Measurements from ENCODE around the gene ALOX15. TPM values are rescaled to one million over a fixed set of nuclear protein-coding genes. Genes with fewer than 3 reads are reported as not detected.
"Not testable (repeated sequence)": the region's sequence is repeated elsewhere in the genome, so short reads cannot be mapped to it uniquely, and the experiment has no call there.

ALOX15 gene
- total RNA-seq, 1 donor from 2014 or later, result 0.45 TPM

DNA sequence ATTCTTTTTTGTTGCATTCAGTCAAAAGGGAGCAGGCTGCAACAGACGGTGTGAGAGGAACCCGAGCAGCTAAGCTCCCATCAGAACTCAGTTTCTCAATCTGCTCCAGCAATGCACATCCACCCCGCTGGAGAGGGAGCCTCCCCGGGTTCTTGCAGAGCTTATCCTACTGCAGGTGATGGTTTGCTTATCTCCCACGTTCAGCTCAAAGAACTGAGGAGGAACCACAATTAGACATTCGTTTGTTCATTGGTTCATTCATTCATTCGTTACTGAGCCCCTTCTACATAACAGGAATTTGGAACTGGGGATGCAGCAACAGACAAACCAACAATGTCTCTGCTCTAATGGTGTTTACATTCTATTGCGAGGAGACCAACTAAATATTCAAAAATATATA lies 22.2 kb upstream of the ALOX15 start:
- H3K27ac Mint-ChIP-seq, result no peak overlapping the region
- H3K4me1 Mint-ChIP-seq, result peaks cover 5% of the 10 kb centered on the region
- no peak overlapping the region for H3K4me3 Mint-ChIP-seq
- H3K36me3 Mint-ChIP-seq, result no peaks in the 10 kb centered on the region
- DNase-seq (ENCODE audit: low spot score in 2 of 2, unreplicated experiment in 2 of 2), result no peak
- peaks cover 4% of the 10 kb centered on the region for H3K27me3 Mint-ChIP-seq (ENCODE audit: low read depth)
- H3K9me3 Mint-ChIP-seq, result no peaks in the 10 kb centered on the region
- TF ChIP-seq, protein P1, sequence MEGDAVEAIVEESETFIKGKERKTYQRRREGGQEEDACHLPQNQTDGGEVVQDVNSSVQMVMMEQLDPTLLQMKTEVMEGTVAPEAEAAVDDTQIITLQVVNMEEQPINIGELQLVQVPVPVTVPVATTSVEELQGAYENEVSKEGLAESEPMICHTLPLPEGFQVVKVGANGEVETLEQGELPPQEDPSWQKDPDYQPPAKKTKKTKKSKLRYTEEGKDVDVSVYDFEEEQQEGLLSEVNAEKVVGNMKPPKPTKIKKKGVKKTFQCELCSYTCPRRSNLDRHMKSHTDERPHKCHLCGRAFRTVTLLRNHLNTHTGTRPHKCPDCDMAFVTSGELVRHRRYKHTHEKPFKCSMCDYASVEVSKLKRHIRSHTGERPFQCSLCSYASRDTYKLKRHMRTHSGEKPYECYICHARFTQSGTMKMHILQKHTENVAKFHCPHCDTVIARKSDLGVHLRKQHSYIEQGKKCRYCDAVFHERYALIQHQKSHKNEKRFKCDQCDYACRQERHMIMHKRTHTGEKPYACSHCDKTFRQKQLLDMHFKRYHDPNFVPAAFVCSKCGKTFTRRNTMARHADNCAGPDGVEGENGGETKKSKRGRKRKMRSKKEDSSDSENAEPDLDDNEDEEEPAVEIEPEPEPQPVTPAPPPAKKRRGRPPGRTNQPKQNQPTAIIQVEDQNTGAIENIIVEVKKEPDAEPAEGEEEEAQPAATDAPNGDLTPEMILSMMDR (IDR thresholded peaks at IDR 0.05; ENCODE audit: unreplicated experiment), result no peak

DNA sequence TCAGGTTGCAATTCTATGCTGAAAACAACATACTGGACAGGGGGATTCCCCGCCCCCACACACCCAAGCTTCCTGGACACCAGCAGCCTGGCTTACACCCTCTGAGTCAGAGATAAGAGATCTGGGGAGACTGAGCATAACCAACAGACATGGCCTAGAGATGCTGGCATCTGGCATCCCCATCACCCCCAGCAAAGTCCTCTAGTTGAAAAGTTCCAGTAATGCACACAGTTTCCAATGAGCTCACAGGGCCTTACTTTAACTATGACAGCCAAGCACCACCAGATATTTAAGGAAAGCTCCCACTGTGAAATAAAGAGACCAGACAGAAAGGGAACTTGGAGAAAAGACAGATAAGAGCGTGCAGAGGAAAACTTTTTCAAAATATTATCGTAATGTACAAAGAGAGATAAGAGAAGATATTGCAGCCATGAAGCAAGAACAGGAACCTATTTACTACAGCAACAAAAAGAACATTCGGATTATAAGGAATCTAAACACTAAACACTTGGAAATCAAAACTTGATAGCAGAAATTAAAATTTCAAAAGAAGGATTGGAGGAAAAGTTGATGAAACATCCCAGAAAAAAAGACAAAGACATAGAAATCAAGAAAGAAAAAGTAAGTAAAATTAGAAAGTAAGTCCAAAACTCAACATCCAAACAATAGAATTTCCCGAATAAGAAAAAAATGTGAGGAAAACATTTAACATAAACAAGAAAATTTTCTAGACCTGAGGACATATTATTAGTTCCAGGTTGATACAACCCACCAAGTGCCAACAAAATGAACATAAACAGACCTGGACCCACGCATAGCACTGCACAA lies 17.2 kb upstream of the ALOX15 start:
- TF ChIP-seq, protein P1 (IDR thresholded peaks at IDR 0.05; ENCODE audit: unreplicated experiment), result no peak
- DNase-seq (ENCODE audit: low spot score in 2 of 2, unreplicated experiment in 2 of 2), result no peak
- Mint-ChIP-seq H3K27ac (peak overlapping the region; percentile 84), H3K27me3 (ENCODE audit: low read depth) (no peaks in the 10 kb centered on the region), H3K36me3 (no peaks in the 10 kb centered on the region), H3K9me3 (no peaks in the 10 kb centered on the region), H3K4me3 (no peak overlapping the region), H3K4me1 (peaks cover 13% of the 10 kb centered on the region)

DNA sequence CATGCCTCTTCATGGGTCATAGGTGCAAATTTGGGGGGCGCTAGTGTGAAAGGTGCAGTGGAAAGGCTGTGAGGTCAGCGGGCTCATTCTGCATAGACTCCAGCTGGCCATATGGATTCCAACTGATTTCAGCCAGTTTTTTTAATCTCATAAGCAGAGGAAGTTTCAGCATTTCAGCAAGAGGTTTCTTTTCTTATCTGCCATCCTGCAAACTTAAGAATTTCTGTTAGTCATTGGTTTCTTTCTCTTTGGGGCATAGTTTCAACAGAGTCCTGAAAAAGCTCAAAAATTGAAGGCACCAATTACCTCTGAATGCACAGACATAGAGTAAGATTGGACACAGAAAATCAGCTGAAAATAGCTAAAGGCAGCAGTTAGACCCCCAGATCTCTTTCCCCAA lies 16.2 kb upstream of the ALOX15 start:
- TF ChIP-seq, protein P1 (IDR thresholded peaks at IDR 0.05; ENCODE audit: unreplicated experiment), result no peak
- DNase-seq (ENCODE audit: low spot score in 2 of 2, unreplicated experiment in 2 of 2), result no peak
- no peaks in the 10 kb centered on the region for H3K9me3 Mint-ChIP-seq
- no peak overlapping the region for H3K4me3 Mint-ChIP-seq
- H3K27me3 Mint-ChIP-seq (ENCODE audit: low read depth), result no peaks in the 10 kb centered on the region
- no peaks in the 10 kb centered on the region for H3K36me3 Mint-ChIP-seq
- H3K4me1 Mint-ChIP-seq, result peaks cover 13% of the 10 kb centered on the region
- H3K27ac Mint-ChIP-seq, result peak overlapping the region; percentile 43

DNA sequence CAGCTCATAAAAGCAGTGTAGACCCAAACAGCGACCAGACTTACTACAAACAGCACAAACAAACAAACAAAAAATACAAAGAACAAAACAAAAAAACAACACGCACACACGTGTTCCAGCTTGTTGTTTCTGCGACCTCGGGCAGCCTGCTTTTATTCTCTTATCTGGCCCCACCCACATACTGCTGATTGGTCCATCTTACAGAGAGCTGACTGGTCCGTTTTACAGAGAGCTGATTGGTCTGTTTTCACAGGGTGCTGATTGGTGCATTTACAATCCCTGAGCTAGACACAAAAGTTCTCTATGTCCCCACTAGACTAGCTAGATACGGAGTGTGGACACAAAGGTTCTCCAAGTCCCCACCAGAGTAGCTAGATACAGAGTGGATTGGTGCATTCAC lies 14.5 kb upstream of the ALOX15 start:
- not testable (repeated sequence) for DNase-seq (ENCODE audit: low spot score in 2 of 2, unreplicated experiment in 2 of 2); H3K36me3 Mint-ChIP-seq; H3K27ac Mint-ChIP-seq; H3K4me3 Mint-ChIP-seq; H3K27me3 Mint-ChIP-seq (ENCODE audit: low read depth); H3K9me3 Mint-ChIP-seq
- peaks cover 13% of the 10 kb centered on the region for H3K4me1 Mint-ChIP-seq

DNA sequence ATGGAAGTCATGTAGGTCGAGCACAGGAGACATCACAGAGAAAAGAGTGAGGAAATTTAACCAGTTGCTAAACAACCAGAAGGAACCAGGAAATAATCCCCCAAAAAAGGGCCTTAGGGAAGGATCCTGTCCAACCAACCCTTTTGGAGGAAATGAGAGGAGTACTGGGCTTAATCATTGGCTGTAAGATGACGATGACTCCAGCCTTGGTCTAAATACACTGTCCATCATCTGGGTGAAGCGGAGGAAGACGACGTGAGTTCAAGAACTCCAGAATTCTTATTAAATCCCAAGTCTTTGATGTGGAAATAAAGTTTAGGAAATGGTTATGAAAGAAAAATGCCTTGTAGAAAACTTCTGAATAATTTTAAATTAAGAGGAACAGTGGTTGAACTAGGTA lies 11.5 kb upstream of the ALOX15 start:
- Mint-ChIP-seq H3K27ac (no peak overlapping the region), H3K4me3 (no peak overlapping the region), H3K27me3 (ENCODE audit: low read depth) (peaks cover 5% of the 10 kb centered on the region), H3K9me3 (no peaks in the 10 kb centered on the region), H3K4me1 (peaks cover 5% of the 10 kb centered on the region), H3K36me3 (no peaks in the 10 kb centered on the region)
- DNase-seq (ENCODE audit: low spot score in 2 of 2, unreplicated experiment in 2 of 2), result no peak
- TF ChIP-seq, protein P1 (IDR thresholded peaks at IDR 0.05; ENCODE audit: unreplicated experiment), result no peak

DNA sequence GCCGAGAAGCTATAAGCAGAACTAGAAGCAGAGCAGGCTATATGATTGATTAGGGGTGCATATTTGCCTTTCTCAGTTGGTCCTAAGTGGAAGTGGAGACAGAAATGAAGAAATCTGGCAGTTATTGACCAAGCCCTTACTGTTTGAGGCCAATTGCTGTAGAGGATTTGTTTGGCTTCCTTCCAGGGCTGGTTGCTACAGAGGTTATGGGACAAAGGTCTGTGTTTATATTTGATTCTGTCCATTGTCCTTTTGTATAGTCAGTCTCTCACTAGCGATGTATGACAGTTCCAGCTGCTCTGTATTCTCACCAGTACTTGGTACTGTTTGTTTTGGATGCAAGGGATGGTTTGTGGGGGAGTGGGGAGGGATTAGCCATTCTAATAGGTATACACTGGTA lies 7.3 kb upstream of the ALOX15 start:
- Mint-ChIP-seq H3K27me3 (ENCODE audit: low read depth) (peaks cover 36% of the 10 kb centered on the region), H3K27ac (no peak overlapping the region), H3K4me3 (no peak overlapping the region), H3K36me3 (no peaks in the 10 kb centered on the region), H3K4me1 (no peaks in the 10 kb centered on the region), H3K9me3 (no peaks in the 10 kb centered on the region)
- no peak for DNase-seq (ENCODE audit: low spot score in 2 of 2, unreplicated experiment in 2 of 2)
- TF ChIP-seq, protein P1 (IDR thresholded peaks at IDR 0.05; ENCODE audit: unreplicated experiment), result no peak
